ENCODE results near the gene CBLB.

DNA sequence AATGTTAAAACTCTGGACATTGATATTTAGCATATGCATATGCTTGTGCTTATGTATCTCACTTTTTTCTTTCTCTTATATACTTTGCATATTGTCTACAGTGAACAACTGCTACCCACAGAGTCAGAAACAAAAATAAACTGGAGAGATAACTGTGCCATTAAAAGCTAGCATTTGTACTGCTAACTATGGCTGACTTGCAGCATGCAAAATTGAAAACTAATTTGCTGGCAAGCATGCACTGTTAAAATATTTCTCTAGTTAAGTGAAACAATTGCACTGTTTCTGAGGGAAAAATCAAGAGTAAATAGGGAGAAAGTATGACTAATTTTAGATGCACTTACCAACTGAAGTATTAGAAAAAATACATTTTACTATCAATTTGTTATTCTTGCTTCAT lies 177.8 kb downstream of the CBLB start:
- TF ChIP-seq, protein P1, sequence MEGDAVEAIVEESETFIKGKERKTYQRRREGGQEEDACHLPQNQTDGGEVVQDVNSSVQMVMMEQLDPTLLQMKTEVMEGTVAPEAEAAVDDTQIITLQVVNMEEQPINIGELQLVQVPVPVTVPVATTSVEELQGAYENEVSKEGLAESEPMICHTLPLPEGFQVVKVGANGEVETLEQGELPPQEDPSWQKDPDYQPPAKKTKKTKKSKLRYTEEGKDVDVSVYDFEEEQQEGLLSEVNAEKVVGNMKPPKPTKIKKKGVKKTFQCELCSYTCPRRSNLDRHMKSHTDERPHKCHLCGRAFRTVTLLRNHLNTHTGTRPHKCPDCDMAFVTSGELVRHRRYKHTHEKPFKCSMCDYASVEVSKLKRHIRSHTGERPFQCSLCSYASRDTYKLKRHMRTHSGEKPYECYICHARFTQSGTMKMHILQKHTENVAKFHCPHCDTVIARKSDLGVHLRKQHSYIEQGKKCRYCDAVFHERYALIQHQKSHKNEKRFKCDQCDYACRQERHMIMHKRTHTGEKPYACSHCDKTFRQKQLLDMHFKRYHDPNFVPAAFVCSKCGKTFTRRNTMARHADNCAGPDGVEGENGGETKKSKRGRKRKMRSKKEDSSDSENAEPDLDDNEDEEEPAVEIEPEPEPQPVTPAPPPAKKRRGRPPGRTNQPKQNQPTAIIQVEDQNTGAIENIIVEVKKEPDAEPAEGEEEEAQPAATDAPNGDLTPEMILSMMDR (IDR thresholded peaks at IDR 0.05) = no peak
- TF ChIP-seq POLR2A (IDR thresholded peaks at IDR 0.05) = no peak
